Liver (tissue), 9 donors: ENCODE measurements around the gene ZNF280B. TPM values are rescaled to one million over a fixed set of nuclear protein-coding genes. Genes with fewer than 3 reads are reported as not detected.

ENCODE experiments used
- DNase-seq: peaks from one replicate; pipeline ENCODE4 v3.0.0-alpha.2; 2017; ENCODE audit warnings: low spot score
- H3K27ac ChIP-seq, 2 donors: one replicate each; pipeline ENCODE4 v1.7.0; 2013; ENCODE audit warnings: inconsistent platforms in 2 of 2, low read length in 2 of 2, control low read depth in 1 of 2, low read depth in 1 of 2, mild to moderate bottlenecking in 1 of 2
- H3K27me3 ChIP-seq, 4 donors: one replicate each; pipeline versions ENCODE4 v1.6.1 to v1.7.0; 2013; ENCODE audit warnings: low read length in 3 of 4, inconsistent platforms in 1 of 4, mild to moderate bottlenecking in 1 of 4, moderate library complexity in 1 of 4; ENCODE audit not compliant: control insufficient read depth in 4 of 4, insufficient read depth in 4 of 4
- H3K36me3 ChIP-seq, 4 donors: one replicate each; pipeline versions ENCODE4 v1.6.1 to v1.7.0; 2013; ENCODE audit warnings: low read length in 3 of 4, mild to moderate bottlenecking in 3 of 4, low read depth in 1 of 4, moderate library complexity in 1 of 4; ENCODE audit not compliant: control insufficient read depth in 4 of 4, insufficient read depth in 3 of 4
- H3K4me1 ChIP-seq, 4 donors: one replicate each; pipeline versions ENCODE4 v1.6.1 to v1.7.0; 2013; ENCODE audit warnings: low read length in 3 of 4, mild to moderate bottlenecking in 3 of 4, moderate library complexity in 1 of 4; ENCODE audit not compliant: control insufficient read depth in 4 of 4, insufficient read depth in 4 of 4
- H3K4me3 ChIP-seq, 3 donors: one replicate each; pipeline versions ENCODE4 v1.6.1 to v1.7.0; 2013; ENCODE audit warnings: low read length in 3 of 3, control low read depth in 1 of 3, low read depth in 1 of 3, mild to moderate bottlenecking in 1 of 3
- H3K9ac ChIP-seq, 2 donors: one replicate each; pipeline ENCODE4 v1.7.0; 2013; ENCODE audit warnings: low read length in 2 of 2, mild to moderate bottlenecking in 2 of 2, moderate library complexity in 2 of 2, control low read depth in 1 of 2, low read depth in 1 of 2
- H3K9me3 ChIP-seq, 4 donors: one replicate each; pipeline versions ENCODE4 v1.6.1 to v1.7.0; 2013; ENCODE audit warnings: low read length in 3 of 4; ENCODE audit not compliant: control insufficient read depth in 4 of 4
- ATF3 ChIP-seq: IDR thresholded peaks from 2 replicates; pipeline ENCODE4 v1.6.1; 2016; ENCODE audit warnings: antibody characterized with exemption
- FOXA1 ChIP-seq: IDR thresholded peaks from 2 replicates; pipeline ENCODE4 v1.6.1; 2016; ENCODE audit warnings: antibody characterized with exemption
- HNF4A ChIP-seq, 2 donors: conservative IDR thresholded peaks; 2 replicates each; pipeline ENCODE4 v1.6.1; 2016; ENCODE audit warnings: antibody characterized with exemption in 2 of 2, mild to moderate bottlenecking in 2 of 2
- HNF4G ChIP-seq: IDR thresholded peaks from 2 replicates; pipeline ENCODE4 v1.6.1; 2016; ENCODE audit warnings: antibody characterized with exemption
- JUND ChIP-seq, 2 donors: IDR thresholded peaks; 2 replicates each; pipeline ENCODE4 v1.6.1; 2016; ENCODE audit warnings: antibody characterized with exemption in 2 of 2
- RAD21 ChIP-seq, 2 donors: IDR thresholded peaks; 2 replicates each; pipeline ENCODE4 v1.6.1; 2016; ENCODE audit warnings: antibody characterized with exemption in 2 of 2, mild to moderate bottlenecking in 2 of 2
- TAF1 ChIP-seq: conservative IDR thresholded peaks from 2 replicates; pipeline ENCODE4 v1.6.1; 2016; ENCODE audit warnings: antibody characterized with exemption, mild to moderate bottlenecking
- YY1 ChIP-seq: IDR thresholded peaks from 2 replicates; pipeline ENCODE4 v1.6.1; 2016; ENCODE audit warnings: antibody characterized with exemption, mild to moderate bottlenecking
- WGBS: extraction: QIAGEN DNeasy Blood & Tissue Kit; methylation state at CpG from one replicate; pipeline ENCODE4 v1.1.7; 2013; 5-methylcytosine and 5-hydroxymethylcytosine counted together
- polyA plus RNA-seq, 2 donors: library from polyadenylated mRNA; stranded (reverse) in 1 of 2; unstranded in 1 of 2; fragments of 200-250 nt in 1 of 2; fragments of >200 nt in 1 of 2; fragmentation: Nextera tagmentation in 1 of 2; extraction: Ambion mirVana in 1 of 2; gene quantifications; one replicate each; pipeline versions ENCODE4 v1.2.1 to v1.2.3, GENCODE V29; 2013 to 2015
- total RNA-seq, 2 donors: library from RNA; depleted of rRNA; stranded (reverse); fragments of >200 nt; gene quantifications; one replicate each; pipeline ENCODE4 v1.2.3, GENCODE V29; 2014
- TF ChIP-seq, protein P1 (sequence below): IDR thresholded peaks from 2 replicates; pipeline ENCODE4 v1.6.1; 2016; ENCODE audit warnings: antibody characterized with exemption, mild to moderate bottlenecking
- TF ChIP-seq, protein P2 (sequence below): IDR thresholded peaks from 2 replicates; pipeline ENCODE4 v1.6.1; 2016; ENCODE audit warnings: antibody characterized with exemption
- donor health status: healthy.
- donor health status: healthy.
- donor health status: healthy.
- donor health status: healthy.
- donor health status: healthy.

ZNF280B gene
- total and polyA plus RNA-seq, 4 donors, result 0.03 to 0.84 (median 0.06) TPM

DNA sequence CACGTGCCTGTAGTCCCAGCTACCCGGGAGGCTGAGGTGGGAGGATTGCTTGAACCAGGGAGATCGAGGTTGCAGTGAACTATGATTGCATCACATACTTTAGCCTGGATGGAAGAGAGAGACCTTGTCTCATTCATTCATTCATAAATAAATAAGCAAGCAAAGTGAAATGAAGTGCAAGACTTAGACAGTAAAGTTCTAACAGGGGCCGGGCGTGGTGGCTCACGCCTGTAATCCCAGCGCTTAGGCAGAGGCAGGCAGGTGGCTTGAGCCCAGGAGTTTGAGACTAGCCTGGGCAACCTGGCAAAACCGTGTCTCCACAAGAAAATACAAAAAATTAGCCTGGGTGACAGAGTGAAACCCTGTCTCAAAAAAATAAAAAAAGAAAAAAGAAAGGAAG is 13.1 kb upstream of the ZNF280B start (continued):
- TF ChIP-seq, protein P1, sequence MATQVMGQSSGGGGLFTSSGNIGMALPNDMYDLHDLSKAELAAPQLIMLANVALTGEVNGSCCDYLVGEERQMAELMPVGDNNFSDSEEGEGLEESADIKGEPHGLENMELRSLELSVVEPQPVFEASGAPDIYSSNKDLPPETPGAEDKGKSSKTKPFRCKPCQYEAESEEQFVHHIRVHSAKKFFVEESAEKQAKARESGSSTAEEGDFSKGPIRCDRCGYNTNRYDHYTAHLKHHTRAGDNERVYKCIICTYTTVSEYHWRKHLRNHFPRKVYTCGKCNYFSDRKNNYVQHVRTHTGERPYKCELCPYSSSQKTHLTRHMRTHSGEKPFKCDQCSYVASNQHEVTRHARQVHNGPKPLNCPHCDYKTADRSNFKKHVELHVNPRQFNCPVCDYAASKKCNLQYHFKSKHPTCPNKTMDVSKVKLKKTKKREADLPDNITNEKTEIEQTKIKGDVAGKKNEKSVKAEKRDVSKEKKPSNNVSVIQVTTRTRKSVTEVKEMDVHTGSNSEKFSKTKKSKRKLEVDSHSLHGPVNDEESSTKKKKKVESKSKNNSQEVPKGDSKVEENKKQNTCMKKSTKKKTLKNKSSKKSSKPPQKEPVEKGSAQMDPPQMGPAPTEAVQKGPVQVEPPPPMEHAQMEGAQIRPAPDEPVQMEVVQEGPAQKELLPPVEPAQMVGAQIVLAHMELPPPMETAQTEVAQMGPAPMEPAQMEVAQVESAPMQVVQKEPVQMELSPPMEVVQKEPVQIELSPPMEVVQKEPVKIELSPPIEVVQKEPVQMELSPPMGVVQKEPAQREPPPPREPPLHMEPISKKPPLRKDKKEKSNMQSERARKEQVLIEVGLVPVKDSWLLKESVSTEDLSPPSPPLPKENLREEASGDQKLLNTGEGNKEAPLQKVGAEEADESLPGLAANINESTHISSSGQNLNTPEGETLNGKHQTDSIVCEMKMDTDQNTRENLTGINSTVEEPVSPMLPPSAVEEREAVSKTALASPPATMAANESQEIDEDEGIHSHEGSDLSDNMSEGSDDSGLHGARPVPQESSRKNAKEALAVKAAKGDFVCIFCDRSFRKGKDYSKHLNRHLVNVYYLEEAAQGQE, result no peak

- no peak for DNase-seq
- 77% methylated on average over 12 of the region's 12 CpGs for WGBS
- H3K27me3 ChIP-seq, result peaks cover 0 to 9% (median 0%) of the 10 kb centered on the region in 4 donors
- H3K4me1 ChIP-seq, result no peaks in the 10 kb centered on the region
- no peak overlapping the region for H3K27ac ChIP-seq
- TF ChIP-seq ATF3, result no peak
- TF ChIP-seq RAD21 (IDR thresholded peaks at IDR 0.05), result no peak
- no peak for TF ChIP-seq HNF4A (conservative IDR thresholded peaks at IDR 0.05)
- TF ChIP-seq HNF4G, result no peak
- TF ChIP-seq, protein P2, sequence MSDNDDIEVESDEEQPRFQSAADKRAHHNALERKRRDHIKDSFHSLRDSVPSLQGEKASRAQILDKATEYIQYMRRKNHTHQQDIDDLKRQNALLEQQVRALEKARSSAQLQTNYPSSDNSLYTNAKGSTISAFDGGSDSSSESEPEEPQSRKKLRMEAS, result no peak
- TF ChIP-seq FOXA1, result no peak
- no peak for TF ChIP-seq YY1
- TF ChIP-seq JUND (IDR thresholded peaks at IDR 0.05), result no peak
- TF ChIP-seq TAF1, result no peak
- TF ChIP-seq, protein P1, result no peak
- H3K9ac ChIP-seq, result no peak overlapping the region
- no peak overlapping the region for H3K4me3 ChIP-seq
- H3K36me3 ChIP-seq, result no peaks in the 10 kb centered on the region
- H3K9me3 ChIP-seq, result no peaks in the 10 kb centered on the region
These were observed 12.4 kb upstream of the ZNF280B start for GRCh38 chr22:22520667-22521602.

GRCh38 chr22:22520020-22520656 is 11.6 kb upstream of the ZNF280B start, which contains the start of gene ZNF280A:
TSS of gene ZNF280A (minus strand) at chr22:22520270. CDS start at chr22:22515630, 4,640 bp downstream.
- H3K4me3 ChIP-seq, result no peak within 1 kb of the TSS
- 70% methylated on average over 12 of the region's 12 CpGs for WGBS
- H3K36me3 ChIP-seq, result no peaks in the 10 kb centered on the region
- no peak within 1 kb of the TSS for H3K27ac ChIP-seq
- H3K4me1 ChIP-seq, result no peaks in the 10 kb centered on the region
- DNase-seq, result no peak
- peaks cover 0 to 9% (median 0%) of the 10 kb centered on the region in 4 donors for H3K27me3 ChIP-seq
- no peak for TF ChIP-seq HNF4G
- no peaks in the 10 kb centered on the region for H3K9me3 ChIP-seq
- no peak within 1 kb of the TSS for H3K9ac ChIP-seq
